K562 (cell line): ENCODE results near the gene SRSF9. TPM values are rescaled to one million over a fixed set of nuclear protein-coding genes. Genes with fewer than 3 reads are reported as not detected.
A peak's percentile ranks its signal among the peaks of the same experiment; 100 is the strongest.

Experiments
- ESRRA ChIP-seq: fragments of 450-650 bp; IDR thresholded peaks from 2 replicates; pipeline ENCODE4 v1.6.1; 2014; ENCODE audit warnings: low read depth, mild to moderate bottlenecking, moderate library complexity, borderline replicate concordance
- HCFC1 ChIP-seq: IDR thresholded peaks from 2 replicates; pipeline ENCODE4 v1.6.1; 2012; ENCODE audit warnings: low read depth, low read length, improper control_type of control experiment
- HES1 ChIP-seq: fragments of 450-650 bp; IDR thresholded peaks from 2 replicates; pipeline ENCODE4 v1.6.1; 2016; ENCODE audit warnings: low read depth, mild to moderate bottlenecking, moderate library complexity
- HMBOX1 ChIP-seq: sonication (generic); IDR thresholded peaks from 2 replicates; pipeline ENCODE4 v1.6.1; 2016
- JUND ChIP-seq, 2 experiments: IDR thresholded peaks; 2 replicates in 1 of 2; 3 replicates in 1 of 2; pipeline ENCODE4 v1.6.1; 2011; ENCODE audit warnings: borderline replicate concordance in 2 of 2, low read depth in 2 of 2, low read length in 2 of 2, improper control_type of control experiment in 1 of 2, missing biosample characterization in 1 of 2, missing genetic modification characterization in 1 of 2, missing genetic modification reagents in 1 of 2
- NEUROD1 ChIP-seq: fragments of 150-350 bp; IDR thresholded peaks from 2 replicates; pipeline ENCODE4 v1.6.1; 2014; ENCODE audit warnings: borderline replicate concordance, low read length, low read depth; ENCODE audit not compliant: partially characterized antibody
- POLR2G ChIP-seq: fragments of 200-400 bp; formaldehyde crosslinking; IDR thresholded peaks from 2 replicates; pipeline ENCODE4 v1.6.1; 2017; ENCODE audit warnings: low read depth, mild to moderate bottlenecking, antibody characterized with exemption, low read length, moderate library complexity
- RBFOX2 ChIP-seq: fragments of 200-400 bp; formaldehyde crosslinking; IDR thresholded peaks from 2 replicates; pipeline ENCODE4 v1.6.1; 2017; ENCODE audit warnings: low read depth, mild to moderate bottlenecking, low read length, moderate library complexity
- RCOR1 ChIP-seq, 2 experiments: IDR thresholded peaks; 2 replicates each; pipeline ENCODE4 v1.6.1; 2012; ENCODE audit warnings: low read depth in 2 of 2, low read length in 2 of 2, borderline replicate concordance in 1 of 2, improper control_type of control experiment in 1 of 2
- SIN3A ChIP-seq, 2 experiments: fragments of 150-350 bp in 1 of 2; IDR thresholded peaks; 2 replicates each; pipeline ENCODE4 v1.6.1; 2011 to 2016; ENCODE audit warnings: borderline replicate concordance in 2 of 2, low read depth in 2 of 2, low read length in 2 of 2, mild to moderate bottlenecking in 2 of 2, moderate library complexity in 2 of 2; ENCODE audit not compliant: control insufficient read depth in 1 of 2
- SPI1 ChIP-seq: IDR thresholded peaks from 2 replicates; pipeline ENCODE4 v1.6.1; 2011; ENCODE audit warnings: low read depth, low read length, control low read depth, borderline replicate concordance
- TEAD1 ChIP-seq, 2 experiments: fragments of 450-650 bp in 1 of 2; sonication (generic) in 1 of 2; formaldehyde crosslinking; IDR thresholded peaks; 2 replicates each; pipeline versions ENCODE4 v1.4.0 to v1.8.0; 2020 to 2022; ENCODE audit warnings: mild to moderate bottlenecking in 2 of 2, missing genetic modification reagents in 1 of 2
- TEAD4 ChIP-seq, 2 experiments: sonication (generic) in 1 of 2; formaldehyde crosslinking in 1 of 2; IDR thresholded peaks; 2 replicates each; pipeline versions ENCODE4 v1.6.1 to v1.8.0; 2012 to 2022; ENCODE audit warnings: borderline replicate concordance in 1 of 2, inconsistent platforms in 1 of 2, low read length in 1 of 2, mild to moderate bottlenecking in 1 of 2, missing genetic modification reagents in 1 of 2
- TFAP4 ChIP-seq: sonication (generic); formaldehyde crosslinking; IDR thresholded peaks from 2 replicates; pipeline ENCODE4 v1.8.0; 2022; ENCODE audit warnings: missing genetic modification reagents, mild to moderate bottlenecking, moderate library complexity, borderline replicate concordance
- XRCC5 ChIP-seq: fragments of 200-400 bp; formaldehyde crosslinking; IDR thresholded peaks from 2 replicates; pipeline ENCODE4 v1.6.1; 2017; ENCODE audit warnings: low read depth, mild to moderate bottlenecking, low read length
- YY1 ChIP-seq, 3 experiments: IDR thresholded peaks; 2 replicates each; pipeline ENCODE4 v1.6.1; 2011; ENCODE audit warnings: low read length in 2 of 3, mild to moderate bottlenecking in 2 of 3, moderate library complexity in 2 of 3, borderline replicate concordance in 1 of 3, control low read depth in 1 of 3, low read depth in 1 of 3; ENCODE audit not compliant: insufficient read depth in 3 of 3, insufficient replicate concordance in 2 of 3, control insufficient read depth in 1 of 3, insufficient read length in 1 of 3; ENCODE audit errors: extremely low read depth in 1 of 3
- ZBTB49 ChIP-seq: sonication (generic); formaldehyde crosslinking; IDR thresholded peaks from 2 replicates; pipeline ENCODE4 v1.8.0; 2022; ENCODE audit warnings: missing genetic modification reagents, mild to moderate bottlenecking, borderline replicate concordance
- ZNF253 ChIP-seq: fragments of 250-450 bp; sonication (Bioruptor Pico); conservative IDR thresholded peaks from 2 replicates; pipeline ENCODE4 v1.6.1; 2021; ENCODE audit warnings: mild to moderate bottlenecking
- polyA plus RNA-seq, 8 experiments: library from polyadenylated mRNA; depleted of rRNA in 4 of 8; stranded (reverse) in 5 of 8; unstranded in 3 of 8; fragments of >200 nt; fragmentation: Nextera tagmentation in 2 of 8; fragmentation: Illumina TruSeq in 1 of 8; extraction: Ambion mirVana in 2 of 8; extraction: Trizol in 1 of 8; gene quantifications; 2 replicates each; pipeline versions ENCODE4 v1.2.1 to v1.2.3, GENCODE V29; 2011 to 2014; ENCODE audit warnings: inconsistent platforms in 1 of 8, missing spikeins in 1 of 8
- total RNA-seq, 7 experiments: library from RNA; depleted of rRNA in 6 of 7; stranded (reverse); fragments of >200 nt in 6 of 7; fragmentation: Illumina TruSeq in 2 of 7; extraction: Trizol in 2 of 7; gene quantifications; 2 replicates each; pipeline versions ENCODE4 v1.2.1 to v1.2.3, GENCODE V29; 2011 to 2021; ENCODE audit warnings: low replicate concordance in 1 of 7

Gene SRSF9
- total and polyA plus RNA-seq, 9 of the 15 experiments (the other 6 are each of a cell fraction or from before 2014, with no cell fraction given), result 40.3 to 291 (median 230) TPM

GRCh38 chr12:120468325-120468820 lies 1.2 kb downstream of the SRSF9 start (continued):
- peak; percentile 47; the same call in 1 of the 2 replicates for TF ChIP-seq POLR2G
- TF ChIP-seq XRCC5, result 0 out of 2 replicates have a peak, but pooled peaks have one; percentile 50
- TF ChIP-seq RCOR1 (IDR thresholded peaks at IDR 0.05; ENCODE audit: borderline replicate concordance in 1 of 2, low read depth in 2 of 2, low read length in 2 of 2), result peak in 1 of 2 experiments; percentile 64; a peak in 1 of 4 replicates
- TF ChIP-seq JUND (IDR thresholded peaks at IDR 0.05; ENCODE audit: borderline replicate concordance, low read depth, low read length), result peak; percentile 22; the same call in 1 of the 2 replicates
- 0 out of 3 replicates have a peak, but pooled peaks have one; percentile 5 for TF ChIP-seq JUND (tag; IDR thresholded peaks at IDR 0.05; ENCODE audit: borderline replicate concordance, low read depth, low read length)
- peak; percentile 14 for TF ChIP-seq RBFOX2
- 0 out of 4 replicates have a peak, but pooled peaks have one; percentile 7 to 57 for TF ChIP-seq SIN3A (IDR thresholded peaks at IDR 0.05; ENCODE audit: borderline replicate concordance in 2 of 2, control insufficient read depth in 1 of 2, low read depth in 2 of 2, low read length in 2 of 2)
- peak; percentile 85 for TF ChIP-seq NEUROD1
- TF ChIP-seq ZNF253, result no peak
- 0 out of 4 replicates have a peak, but pooled peaks of 1 of the 2 experiments have one; percentile 31 for TF ChIP-seq TEAD1 (CRISPR knock-in tag; IDR thresholded peaks at IDR 0.05)
- peak; percentile 68 for TF ChIP-seq HMBOX1
- TF ChIP-seq ESRRA, result 0 out of 2 replicates have a peak, but pooled peaks have one; percentile 14
- peak; percentile 51; the same call in 1 of the 2 replicates for TF ChIP-seq TFAP4 (CRISPR knock-in tag)
- peak; percentile 83 for TF ChIP-seq SPI1
- peak in 1 of 3 experiments; percentile 11 for TF ChIP-seq YY1 (IDR thresholded peaks at IDR 0.05; ENCODE audit: borderline replicate concordance in 1 of 3, control insufficient read depth in 1 of 3, extremely low read depth in 1 of 3, insufficient read depth in 3 of 3, insufficient read length in 1 of 3, insufficient replicate concordance in 2 of 3, low read depth in 1 of 3, low read length in 2 of 3)
- TF ChIP-seq TEAD4 (IDR thresholded peaks at IDR 0.05; ENCODE audit: low read length), result peak; percentile 24; the same call in 1 of the 2 replicates
- TF ChIP-seq TEAD4 (CRISPR knock-in tag; IDR thresholded peaks at IDR 0.05; ENCODE audit: borderline replicate concordance), result no peak
- no peak for TF ChIP-seq ZBTB49 (CRISPR knock-in tag)
- TF ChIP-seq HES1, result no peak
- TF ChIP-seq HCFC1, result peak; percentile 7; the same call in 1 of the 2 replicates
